WI38 (cell line): ENCODE measurements around the gene FN3KRP.

Source experiments
- H3K4me3 ChIP-seq: 2 replicates; pipeline ENCODE4 v1.5.1; 2011; ENCODE audit warnings: low read depth, mild to moderate bottlenecking, control low read depth, low read length
- CTCF ChIP-seq: IDR thresholded peaks from 2 replicates; pipeline ENCODE4 v1.5.1; 2012; ENCODE audit warnings: low read depth, mild to moderate bottlenecking, control low read depth, low read length

The FN3KRP gene

GRCh38 chr17:82726427-82726826 is 9.9 kb downstream of the FN3KRP start:
- TF ChIP-seq CTCF, result no peak
- no peak overlapping the region for H3K4me3 ChIP-seq

DNA sequence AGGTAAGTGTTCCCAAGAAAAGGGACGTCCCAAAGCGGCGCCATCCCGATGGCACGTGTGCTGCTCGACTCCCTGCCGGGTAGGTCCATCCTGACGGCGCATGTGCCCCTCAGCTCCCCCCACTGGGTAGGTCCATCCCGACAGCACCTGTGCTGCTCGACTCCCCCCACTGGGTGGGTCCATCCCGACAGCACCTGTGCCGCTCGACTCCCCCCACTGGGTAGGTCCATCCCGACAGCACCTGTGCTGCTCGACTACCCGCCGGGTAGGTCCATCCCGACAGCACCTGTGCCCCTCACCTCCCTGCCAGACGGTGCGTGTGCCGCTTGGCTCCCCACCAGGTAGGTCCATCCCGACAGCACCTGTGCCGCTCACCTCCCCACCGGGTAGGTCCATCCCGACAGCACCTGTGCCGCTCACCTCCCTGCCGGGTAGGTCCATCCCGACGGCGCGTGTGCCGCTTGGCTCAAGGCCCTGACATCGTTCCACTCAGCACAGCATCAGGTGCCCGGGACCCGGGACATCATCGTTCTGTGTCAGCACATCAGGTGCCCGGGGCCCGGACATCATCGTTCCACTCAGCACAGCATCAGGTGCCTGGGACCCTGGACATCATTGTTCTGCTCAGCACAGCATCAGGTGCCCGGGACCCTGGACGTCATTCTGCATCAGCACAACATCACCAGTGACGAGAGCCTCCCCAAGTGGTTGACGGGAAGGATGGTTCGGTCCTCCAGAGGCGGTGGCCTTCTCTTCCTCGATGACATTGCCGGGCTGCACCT is 13.2 kb downstream of the FN3KRP start:
- no peak overlapping the region for H3K4me3 ChIP-seq
- TF ChIP-seq CTCF, result no peak

GRCh38 chr17:82732118-82732743 is 15.7 kb downstream of the FN3KRP start:
- no peak for TF ChIP-seq CTCF
- H3K4me3 ChIP-seq, result no peak overlapping the region

- H3K4me3 ChIP-seq, result peak within 1 kb of the TSS; percentile 56
- TF ChIP-seq CTCF, result no peak
Measured at GRCh38 chr17:82734987-82735866, 18.7 kb downstream of the FN3KRP start, which contains the start of gene FN3K. TSS of gene FN3K (plus strand) at chr17:82735615. CDS start at chr17:82735637, 22 bp downstream.

DNA sequence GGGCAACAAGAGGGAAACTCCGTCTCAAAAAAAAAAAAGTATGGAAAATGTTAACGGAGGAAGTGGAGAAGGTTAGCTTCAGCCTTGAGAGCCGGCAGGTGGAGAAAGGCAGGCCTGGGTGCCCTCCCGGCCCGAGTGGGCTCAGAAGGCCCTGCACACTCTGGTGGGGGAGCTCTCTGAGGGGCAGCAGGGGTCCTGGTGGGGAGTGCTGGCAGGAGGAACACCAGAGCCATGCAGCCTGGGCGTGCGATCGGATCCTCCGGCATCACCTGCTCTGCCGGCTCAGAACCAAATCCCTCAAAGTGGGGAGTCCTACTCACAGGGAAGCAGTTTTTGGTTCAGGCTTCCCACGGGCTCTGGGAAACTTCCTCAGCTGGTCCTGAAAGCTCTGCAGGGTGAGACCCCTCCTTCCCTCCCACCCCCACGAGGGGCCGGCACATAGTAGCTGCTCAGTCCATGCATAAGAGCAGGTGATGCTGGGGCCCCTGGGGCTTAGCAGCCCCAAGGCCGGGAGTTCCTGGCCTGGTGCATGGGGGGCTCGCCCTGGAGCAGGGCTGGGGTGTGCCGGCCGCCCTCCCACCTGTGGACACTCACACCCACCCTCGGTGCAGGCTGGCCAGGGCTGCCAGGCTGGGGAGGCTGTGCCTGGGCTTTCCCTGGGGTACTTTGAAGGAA is 20.1 kb downstream of the FN3KRP start:
- no peak for TF ChIP-seq CTCF
- no peak overlapping the region for H3K4me3 ChIP-seq

- no peak overlapping the region for H3K4me3 ChIP-seq
- no peak for TF ChIP-seq CTCF
Measured at GRCh38 chr17:82737967-82738877, 21.7 kb downstream of the FN3KRP start.
